ENCODE measurements around the gene CASTOR1.

Gene CASTOR1

DNA sequence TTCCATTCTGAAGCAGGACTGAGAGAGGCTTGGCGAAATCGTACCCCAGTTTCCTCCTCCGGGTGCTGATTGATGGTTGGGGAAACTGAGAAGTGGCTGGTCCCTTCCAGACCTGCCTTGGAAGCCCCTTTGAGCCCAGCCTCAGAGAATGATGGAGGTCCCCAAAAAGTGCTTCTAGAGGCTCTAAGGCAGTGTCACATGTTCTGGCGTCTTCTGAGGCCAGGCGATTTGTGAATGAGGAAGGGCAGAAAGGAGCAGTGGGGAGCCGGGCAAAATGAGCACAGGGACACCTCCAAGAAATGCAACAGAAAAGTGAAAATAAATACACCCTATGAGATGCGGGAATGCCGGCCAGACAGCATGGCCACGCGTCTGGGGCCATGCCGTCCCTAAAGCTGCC, 41.7 kb downstream of the CASTOR1 start:
- DNase-seq (ENCODE audit: low spot score) (no peak), FAIRE-seq (peak; percentile 13)

DNA sequence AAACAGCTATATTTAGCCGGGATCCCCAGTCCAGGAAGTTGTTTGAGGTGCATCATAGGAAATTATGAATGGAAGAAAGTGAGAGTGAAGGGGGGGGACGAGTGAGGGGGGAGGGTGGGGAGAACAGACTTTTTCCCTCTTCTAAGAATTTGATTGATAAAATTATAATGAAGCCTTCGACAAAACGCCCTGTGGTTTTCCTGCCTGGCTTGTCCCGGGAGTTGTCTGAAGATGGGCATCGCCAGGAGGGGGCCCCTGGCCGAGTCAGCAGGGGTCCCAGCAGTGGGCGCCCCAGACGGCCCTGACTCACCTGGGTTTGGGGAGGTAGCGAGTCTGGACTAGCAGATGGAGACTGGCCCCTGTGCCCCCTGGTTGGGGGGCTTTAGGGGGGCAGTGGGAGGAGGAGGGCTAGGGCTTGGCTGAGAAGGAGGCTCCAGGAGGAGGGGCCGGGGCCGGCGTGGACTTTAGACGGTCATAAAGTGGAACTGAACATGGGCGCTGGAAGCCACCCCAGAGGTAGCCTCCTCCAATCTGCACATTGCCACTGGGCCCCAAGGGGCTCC, 42.4 kb downstream of the CASTOR1 start:
- DNase-seq (ENCODE audit: low spot score) (no peak), FAIRE-seq (no peak)

DNA sequence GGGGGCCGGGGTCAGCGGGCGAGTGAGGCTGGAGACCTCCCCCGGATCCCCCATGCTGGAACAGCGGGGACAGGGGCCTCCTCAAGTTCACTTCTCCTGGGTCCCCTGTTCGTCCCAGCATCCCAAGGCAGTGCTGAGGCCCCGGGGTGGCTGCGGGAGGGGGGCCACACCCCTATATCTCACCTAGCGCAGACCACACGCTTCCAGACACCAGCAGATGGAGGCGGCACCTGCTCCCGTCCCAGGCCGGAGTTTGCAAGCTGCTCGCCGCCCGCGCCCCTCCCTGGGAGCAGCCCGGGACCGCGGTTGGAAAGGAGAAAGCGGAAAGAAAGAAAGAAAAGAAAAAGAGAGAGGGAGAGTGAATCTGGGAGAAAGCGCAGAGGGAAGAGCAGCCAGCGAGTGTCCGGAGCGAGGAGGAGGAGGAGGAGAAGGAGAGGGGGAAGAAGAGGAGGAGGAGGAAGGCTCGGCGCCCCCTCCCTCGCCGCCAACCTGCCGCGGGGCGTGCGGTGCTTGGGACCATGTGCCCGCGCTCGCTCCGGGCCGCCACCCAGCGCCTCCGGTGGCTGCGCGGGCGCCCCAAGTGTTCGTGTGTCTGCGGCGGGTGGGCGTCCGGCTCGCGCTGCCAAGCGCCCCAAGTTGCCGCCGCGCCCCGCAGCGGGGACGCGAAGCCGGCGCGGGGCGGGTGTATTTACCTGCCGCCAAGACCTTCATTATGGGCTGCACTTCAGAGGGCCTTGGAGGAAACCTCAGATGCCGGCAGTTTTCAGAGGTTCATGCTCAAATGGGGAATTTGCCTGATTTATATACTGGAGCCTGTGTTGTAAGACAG, 43.1 kb downstream of the CASTOR1 start, which contains the start of gene LIF:
Gene LIF, minus strand, starts transcription at position 775 of the 829 bp plus-strand sequence. Its CDS starts 64 bp downstream, at position 711.
- peak; percentile 55 for FAIRE-seq
- DNase-seq (ENCODE audit: low spot score) = no peak

DNA sequence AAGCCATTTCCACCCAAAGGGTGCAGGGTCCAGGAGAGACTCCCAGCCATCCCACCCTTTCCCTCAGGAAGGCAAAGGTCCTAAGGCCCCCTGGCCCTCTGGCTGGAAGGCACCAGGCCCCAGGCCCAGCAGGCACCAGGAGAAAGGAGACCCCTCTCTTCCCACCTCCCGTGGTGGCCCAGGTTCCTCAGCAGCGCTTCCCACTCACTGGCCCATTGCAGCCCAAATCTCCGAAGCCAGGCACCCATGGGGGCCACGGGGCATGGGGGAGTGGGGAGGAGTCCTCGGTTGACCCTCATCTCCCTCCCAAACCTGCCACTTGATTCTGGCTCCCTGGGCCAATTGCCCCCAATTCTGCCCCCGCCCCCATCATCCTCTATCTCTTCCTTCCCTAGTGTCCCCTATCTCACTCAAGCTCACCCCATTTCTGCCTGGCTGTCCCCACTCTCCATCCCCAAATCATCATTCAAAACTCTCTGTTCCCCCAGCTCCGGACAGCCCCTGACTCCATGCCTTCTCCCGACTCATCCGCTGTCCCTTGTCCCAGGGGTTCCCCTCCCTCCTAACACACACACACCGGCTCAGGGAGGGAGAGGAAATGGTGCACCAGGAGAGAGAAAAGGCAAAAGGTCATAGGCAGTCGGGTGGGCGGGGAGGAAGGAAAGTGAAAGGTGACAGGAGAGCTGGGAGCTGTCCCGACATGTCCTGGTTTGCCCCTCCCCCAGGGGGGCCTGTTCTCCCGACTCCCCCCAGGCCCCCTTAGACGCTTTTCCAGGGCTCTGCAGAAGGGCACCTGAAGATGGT, 43.9 kb downstream of the CASTOR1 start:
- no peak for DNase-seq (ENCODE audit: low spot score)

DNA sequence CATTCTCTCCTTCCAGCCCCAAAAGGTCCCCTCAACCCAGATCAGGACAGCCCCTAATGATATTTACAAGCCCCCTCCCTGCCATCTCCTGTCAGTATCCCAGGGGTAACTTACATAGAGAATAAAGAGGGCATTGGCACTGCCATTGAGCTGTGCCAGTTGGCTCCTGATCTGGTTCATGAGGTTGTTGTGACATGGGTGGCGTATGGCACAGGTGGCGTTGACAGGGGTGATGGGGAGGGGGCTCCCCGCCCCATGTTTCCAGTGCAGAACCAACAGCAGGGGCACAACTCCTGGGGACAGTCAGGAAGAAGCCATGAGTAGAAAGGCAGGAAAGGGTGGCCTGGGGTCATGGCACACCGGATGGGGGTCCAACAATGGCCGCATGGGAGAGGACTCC, 44.7 kb downstream of the CASTOR1 start:
- DNase-seq (ENCODE audit: low spot score) = no peak
- FAIRE-seq = peak; percentile 9

More for the DNA sequence above, 43.9 kb downstream of the CASTOR1 start:
- FAIRE-seq = peak; percentile 81

DNA sequence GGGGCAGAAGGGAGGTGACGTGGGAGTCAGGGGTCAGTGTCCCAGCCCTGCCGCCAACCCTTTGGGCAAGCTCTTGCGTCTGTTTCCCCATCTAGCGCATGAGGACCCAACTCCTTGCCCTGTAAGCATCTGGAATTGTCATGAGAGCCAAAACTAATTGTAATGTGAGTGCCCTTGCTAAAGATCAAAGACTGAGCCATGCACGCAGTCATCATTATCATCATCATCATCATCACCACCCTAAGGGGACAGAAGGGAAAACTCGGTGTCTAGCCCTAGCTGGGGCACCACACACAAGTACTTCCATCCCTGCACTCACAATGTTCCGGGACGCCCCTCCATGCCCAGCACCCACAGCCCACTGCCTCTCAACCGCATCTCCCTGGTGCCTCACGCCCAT, 45.2 kb downstream of the CASTOR1 start:
- FAIRE-seq (peak; percentile 59), DNase-seq (ENCODE audit: low spot score) (no peak)

DNA sequence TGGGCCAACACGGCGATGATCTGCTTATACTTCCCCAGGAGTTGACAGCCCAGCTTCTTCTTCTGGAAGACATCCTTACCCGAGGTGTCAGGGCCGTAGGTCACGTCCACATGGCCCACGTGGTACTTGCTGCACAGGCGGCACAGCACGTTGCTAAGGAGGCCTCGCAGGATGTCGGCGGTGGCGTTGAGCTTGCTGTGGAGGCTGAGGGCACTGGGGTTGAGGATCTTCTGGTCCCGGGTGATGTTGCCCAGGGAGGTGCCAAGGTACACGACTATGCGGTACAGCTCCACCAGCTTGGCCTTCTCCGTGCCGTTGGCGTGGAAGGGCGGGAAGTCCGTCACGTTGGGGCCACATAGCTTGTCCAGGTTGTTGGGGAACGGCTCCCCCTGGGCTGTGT, 45.6 kb downstream of the CASTOR1 start:
- DNase-seq (ENCODE audit: low spot score) (no peak), FAIRE-seq (peak; percentile 86)

DNA sequence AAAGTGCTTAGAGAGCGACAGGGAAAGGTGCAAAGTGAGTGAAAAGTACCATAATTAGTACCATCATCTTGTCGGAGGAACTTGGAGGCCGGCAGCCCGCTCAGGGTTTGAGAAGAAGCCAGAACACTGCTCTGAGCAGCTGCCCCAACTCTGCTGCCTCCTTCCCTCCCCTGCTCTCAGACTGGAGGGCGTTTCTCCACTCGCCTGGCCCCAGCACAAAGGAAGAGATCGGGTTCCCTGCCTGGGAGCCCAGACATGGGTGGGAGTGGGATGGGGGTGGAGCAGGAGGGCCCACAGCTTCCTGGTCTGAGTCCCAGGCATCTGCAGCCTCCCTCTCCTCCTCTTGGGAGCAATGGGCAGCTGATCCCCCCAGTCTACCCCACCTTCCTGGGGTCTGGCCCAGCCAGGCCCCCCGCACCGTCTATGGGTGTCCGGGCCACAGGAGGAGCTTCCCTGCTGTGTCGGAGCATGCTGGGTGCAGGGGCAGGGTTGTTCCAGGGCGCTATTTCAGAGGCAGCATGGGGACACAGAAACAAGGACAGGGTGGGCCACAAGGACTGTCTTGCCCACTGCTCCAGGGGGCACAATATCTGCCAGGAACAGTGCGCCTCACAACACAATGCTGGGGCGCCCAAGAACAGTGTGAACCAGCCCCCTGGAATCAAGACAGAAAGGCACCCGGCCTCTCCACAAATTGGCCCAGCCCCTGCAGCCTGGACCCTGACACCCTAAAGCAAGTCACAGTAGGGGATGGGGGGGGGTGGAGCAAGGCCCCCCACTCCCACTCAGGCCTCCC, 47.5 kb downstream of the CASTOR1 start:
- DNase-seq (ENCODE audit: low spot score) (no peak), FAIRE-seq (no peak)

DNA sequence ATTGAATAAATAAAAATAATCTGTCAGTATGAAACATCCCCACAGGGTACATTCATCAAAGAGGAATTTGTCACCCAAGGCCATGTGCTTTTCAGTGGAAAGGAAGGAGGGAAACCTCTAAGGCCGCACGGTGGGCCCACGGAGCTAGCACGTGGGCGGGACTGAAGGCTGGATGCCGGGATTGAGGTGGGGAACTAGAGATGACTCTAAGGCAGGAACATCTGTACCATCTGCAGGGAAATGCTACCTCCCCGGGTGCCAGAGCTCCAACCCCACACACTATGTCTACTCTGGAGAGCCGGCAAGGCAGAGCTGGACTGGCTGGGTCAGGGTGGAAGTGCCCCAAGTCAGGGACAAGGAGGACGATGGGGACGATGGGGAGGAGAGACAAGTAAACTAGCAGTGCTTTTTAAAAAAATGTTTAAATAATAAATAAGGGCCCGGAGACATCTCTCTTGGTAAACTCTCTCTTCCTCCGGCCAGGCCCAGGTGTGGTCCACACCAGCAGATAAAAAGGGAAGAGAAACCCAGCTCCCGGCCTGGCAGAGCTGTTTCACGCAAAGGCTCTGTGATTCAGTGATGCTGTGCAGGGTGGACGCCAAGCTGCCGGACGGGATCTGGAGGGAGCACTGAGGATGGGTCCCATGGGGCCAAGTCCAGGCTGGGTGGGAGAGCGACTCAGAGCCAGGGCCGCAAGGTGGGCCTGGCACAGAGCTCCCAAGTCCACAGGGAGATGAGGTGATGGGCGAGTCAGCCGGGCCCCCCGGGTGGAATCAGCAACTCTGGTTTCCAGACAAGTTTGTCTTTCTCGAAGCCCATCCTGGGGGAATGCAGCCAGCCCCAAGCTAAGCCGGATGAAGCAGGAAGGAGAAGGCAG, 48.5 kb downstream of the CASTOR1 start:
- DNase-seq (ENCODE audit: low spot score) (no peak), FAIRE-seq (no peak)

DNA sequence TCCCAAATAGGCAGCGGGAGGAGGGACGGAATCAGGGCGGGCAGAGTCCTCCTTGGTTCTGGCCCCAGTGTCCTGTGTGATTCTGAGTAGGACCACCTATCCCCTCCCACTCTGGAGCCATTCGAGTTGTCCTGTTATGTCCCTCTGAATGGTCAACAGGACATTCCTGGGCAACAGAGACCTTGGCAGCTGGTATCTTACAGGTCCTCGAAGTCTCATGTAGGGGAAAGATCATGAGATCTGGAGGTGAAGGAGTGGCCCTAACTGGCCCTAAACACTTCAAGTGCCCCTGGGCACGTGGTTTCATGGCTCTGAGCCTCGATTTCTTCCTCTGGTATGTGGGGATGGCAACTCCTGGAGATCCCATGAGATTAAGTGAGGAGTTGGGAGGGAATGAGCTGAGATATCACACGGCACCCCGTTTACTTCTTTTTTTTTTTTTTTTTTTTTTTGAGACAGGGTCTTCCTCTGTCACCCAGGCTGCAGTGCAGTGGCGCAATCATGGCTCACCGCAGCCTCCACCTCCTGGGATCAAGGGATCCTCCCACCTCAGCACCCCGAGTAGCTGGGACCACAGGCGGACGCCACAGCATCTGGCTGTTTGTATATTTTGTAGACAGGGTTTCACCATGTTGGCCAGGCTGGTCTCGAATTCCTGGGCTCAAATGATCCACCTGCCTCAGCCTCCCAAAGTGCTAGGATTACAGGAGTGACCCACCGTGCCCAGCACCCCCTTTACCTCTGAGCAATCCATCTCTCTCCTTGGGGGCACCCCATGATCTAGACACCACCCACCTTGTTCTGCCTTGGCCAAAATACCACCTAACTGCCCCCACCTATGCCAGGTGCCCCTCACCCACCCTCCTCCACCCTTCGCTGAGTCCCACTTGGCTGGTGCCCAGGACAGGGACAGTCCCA, 49.6 kb downstream of the CASTOR1 start:
- DNase-seq (ENCODE audit: low spot score) = no peak
- peak; percentile 53 for FAIRE-seq

DNA sequence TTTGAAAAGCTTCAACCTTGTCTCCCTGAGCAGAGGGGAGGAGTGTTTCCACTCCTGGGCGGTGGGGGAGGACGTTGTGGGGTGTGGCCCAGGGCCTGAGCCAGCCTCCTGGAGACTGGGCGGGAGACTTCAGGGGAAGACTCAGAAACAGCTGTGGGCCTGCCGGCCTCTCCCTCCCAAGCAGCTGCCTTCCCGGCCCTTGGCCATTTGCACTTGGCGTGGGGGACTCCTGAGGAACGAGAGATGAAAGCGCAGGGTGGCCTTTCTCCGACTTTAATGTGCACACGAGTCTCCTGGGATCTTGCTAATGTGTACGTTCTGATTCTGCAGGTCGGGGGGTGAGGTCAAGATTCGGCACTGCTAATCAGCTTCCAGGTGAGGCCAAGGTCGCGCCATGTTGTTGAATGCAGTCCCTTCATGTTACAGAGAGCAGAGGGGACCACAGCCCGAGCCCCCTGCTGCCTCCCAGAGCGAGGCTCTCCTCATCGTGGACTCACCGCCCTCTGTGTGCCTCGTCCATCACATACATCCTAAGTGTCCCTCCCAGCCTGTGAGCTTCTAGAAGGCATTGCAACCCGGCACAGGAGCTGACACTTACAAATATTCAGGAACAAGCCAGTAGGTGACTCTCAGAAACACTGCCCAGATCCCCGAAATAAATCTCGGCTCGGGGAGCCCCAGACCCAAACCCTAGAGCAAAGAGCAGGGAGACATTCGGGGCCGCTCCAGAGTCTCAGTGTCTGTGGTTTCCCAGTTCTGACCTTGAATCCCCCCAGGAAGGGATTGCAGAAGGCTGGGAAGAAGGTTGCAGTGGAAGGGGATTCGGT, 50.4 kb downstream of the CASTOR1 start:
- DNase-seq (ENCODE audit: low spot score) = peak; percentile 76
- peak; percentile 78 for FAIRE-seq

DNA sequence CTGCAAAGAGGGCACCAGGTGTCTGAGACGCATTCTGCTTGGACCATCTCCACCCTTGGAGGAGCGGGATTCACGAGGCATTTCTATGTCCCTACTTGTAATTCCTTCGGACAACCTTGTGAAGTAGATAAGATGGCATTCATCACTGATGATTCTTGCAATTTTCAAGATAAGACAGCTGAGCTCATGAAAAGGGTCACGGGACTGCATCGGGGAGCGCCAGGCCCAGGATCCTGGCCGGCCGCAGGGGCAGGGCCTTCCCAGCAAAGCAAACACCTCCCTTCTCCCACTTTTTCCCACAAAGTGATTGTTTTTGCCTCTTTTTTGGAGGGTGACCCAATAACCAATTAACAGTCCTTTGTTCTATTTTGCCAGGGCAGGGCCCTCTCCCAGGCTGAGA, 51.2 kb downstream of the CASTOR1 start:
- no peak for DNase-seq (ENCODE audit: low spot score)
- FAIRE-seq = no peak

DNA sequence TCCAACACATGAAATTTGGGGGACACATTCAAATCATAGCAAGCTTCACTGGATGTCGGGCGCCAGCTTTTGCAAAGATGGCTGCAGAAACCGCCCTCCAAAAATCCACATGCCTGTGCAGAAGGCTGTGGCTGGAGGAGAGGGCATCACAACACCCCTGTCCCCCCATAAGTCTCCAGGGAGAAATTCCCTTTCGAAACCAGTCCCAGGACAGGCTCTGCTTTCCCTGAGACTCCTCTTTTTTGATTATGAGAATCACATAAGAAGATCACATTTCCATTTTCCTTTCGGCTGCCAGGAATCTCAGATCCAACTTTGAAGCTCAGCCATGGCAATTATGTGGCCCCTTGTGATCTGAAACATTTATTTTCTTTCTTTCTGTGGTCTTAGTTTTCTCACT, 52.4 kb downstream of the CASTOR1 start:
- DNase-seq (ENCODE audit: low spot score) (no peak), FAIRE-seq (no peak)

DNA sequence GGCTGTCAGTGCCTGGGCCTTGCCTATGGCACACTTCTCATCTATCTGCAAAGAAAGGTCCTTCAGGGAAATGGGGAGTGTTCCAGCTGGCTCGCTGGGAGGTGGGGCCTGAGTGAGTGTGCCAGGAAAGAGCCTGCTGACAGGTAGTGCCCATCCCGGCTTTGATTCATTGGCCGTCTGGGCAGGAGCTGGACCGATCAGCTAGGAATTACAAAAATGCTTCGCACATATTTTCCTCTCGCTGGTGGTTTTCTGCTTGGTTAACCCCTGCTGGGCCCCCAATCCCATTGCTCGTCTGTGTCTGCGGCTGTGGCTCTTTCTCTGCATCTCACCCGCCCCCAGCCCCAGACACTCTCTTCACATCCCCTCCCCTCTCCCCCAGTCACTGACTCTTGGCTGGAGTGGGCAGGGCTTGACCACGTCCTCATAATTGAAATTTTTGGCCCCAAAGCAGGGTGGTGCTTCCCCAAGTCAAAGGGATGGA, 53.6 kb downstream of the CASTOR1 start:
- peak; percentile 98 for FAIRE-seq
- DNase-seq (ENCODE audit: low spot score) = peak; percentile 94
